ENCODE results near the gene SMARCD2.
"Not testable (repeated sequence)": the region's sequence is repeated elsewhere in the genome, so short reads cannot be mapped to it uniquely, and the experiment has no call there.

Gene SMARCD2

DNA sequence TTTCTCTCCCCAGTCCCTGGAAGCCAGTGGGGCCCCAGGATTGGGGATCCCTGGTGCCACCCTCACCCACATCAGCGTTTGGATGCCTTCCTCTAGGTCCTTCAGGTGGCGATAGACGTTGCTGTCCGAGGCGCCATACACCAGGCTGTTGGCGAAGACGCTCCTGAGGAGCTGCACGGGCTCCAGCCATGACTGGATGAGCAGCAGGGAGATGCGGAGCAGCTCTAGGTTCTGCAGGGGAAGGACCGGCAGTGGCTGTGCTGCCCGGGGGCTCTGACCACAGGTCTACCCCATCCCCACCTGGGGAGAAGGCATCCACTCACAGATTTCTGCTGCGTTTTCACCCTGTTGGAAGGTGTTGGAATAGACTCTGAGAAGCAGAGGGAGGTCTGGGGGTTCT, 38.2 kb upstream of the SMARCD2 start:
- Histone ChIP-seq H3K4me3 (ENCODE audit: low read depth, low read length) (no peak overlapping the region), H3K9me3 (ENCODE audit: severe bottlenecking) (no peaks in the 10 kb centered on the region), H3K27me3 (ENCODE audit: insufficient read depth, low read depth, severe bottlenecking) (no peaks in the 10 kb centered on the region), H3K36me3 (no peaks in the 10 kb centered on the region), H3K27ac (no peak overlapping the region)
- no peak for DNase-seq
- no peak for TF ChIP-seq CTCF (IDR thresholded peaks at IDR 0.05; ENCODE audit: low read depth, low read length)

- not testable (repeated sequence) for DNase-seq; H3K9me3 ChIP-seq (ENCODE audit: severe bottlenecking); H3K36me3 ChIP-seq; H3K27me3 ChIP-seq (ENCODE audit: insufficient read depth, low read depth, severe bottlenecking); H3K4me3 ChIP-seq (ENCODE audit: low read depth, low read length); H3K27ac ChIP-seq
Observed at GRCh38 chr17:63878413-63878812, 35.9 kb upstream of the SMARCD2 start.

DNA sequence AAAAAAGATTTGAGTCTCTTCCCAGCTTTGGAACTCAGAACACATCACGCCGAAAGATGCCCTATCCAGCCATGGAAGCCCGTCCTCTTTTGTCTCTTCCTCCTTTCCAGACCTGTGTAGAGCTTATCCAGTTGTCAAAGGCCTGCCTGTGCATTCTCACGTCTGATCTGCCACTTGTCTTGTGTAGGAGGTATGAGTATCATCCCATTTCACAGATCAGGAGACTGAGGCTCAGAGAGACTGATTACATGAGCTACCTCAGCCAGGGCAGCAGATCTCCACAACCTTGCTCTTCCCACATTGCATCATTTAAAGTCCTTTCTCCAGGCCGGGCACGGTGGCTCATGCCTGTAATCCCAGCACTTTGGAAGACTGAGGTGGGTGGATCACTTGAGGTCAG, 32.2 kb upstream of the SMARCD2 start:
- H3K4me3 ChIP-seq (ENCODE audit: low read depth, low read length); H3K27ac ChIP-seq; H3K27me3 ChIP-seq (ENCODE audit: insufficient read depth, low read depth, severe bottlenecking); H3K36me3 ChIP-seq; DNase-seq; H3K9me3 ChIP-seq (ENCODE audit: severe bottlenecking): not testable (repeated sequence)

GRCh38 chr17:63874061-63874626, 31.7 kb upstream of the SMARCD2 start:
- H3K4me3 ChIP-seq (ENCODE audit: low read depth, low read length); H3K36me3 ChIP-seq; H3K27ac ChIP-seq; DNase-seq; H3K27me3 ChIP-seq (ENCODE audit: insufficient read depth, low read depth, severe bottlenecking); H3K9me3 ChIP-seq (ENCODE audit: severe bottlenecking): not testable (repeated sequence)

DNA sequence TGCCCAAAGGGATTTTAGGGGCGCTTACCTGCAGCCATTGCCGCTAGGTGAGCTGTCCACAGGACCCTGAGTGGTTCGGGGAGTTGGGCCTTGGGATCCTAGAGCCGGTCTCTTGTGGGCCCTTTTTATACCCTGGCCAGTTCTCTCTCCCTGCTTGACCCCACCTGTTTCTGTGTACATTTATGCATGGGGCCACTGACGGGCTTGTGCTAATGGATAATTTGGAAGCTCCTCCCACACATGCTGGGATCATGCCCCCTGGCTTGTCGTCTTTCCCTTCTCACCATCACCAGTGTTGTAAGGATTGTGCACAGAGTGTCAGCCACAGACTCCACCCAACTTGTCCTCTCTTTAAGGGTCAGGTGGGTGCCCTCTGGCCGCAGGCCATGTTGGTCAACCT, 31.1 kb upstream of the SMARCD2 start, which contains the start of gene CSH2:
TSS of gene CSH2 (minus strand) at position 101 of the 400 bp plus-strand sequence. CDS start at position 38, 63 bp downstream.
- H3K27ac ChIP-seq; H3K27me3 ChIP-seq (ENCODE audit: insufficient read depth, low read depth, severe bottlenecking); H3K9me3 ChIP-seq (ENCODE audit: severe bottlenecking); H3K4me3 ChIP-seq (ENCODE audit: low read depth, low read length); H3K36me3 ChIP-seq; DNase-seq: not testable (repeated sequence)

- not testable (repeated sequence) for H3K9me3 ChIP-seq (ENCODE audit: severe bottlenecking); DNase-seq; H3K27ac ChIP-seq; H3K4me3 ChIP-seq (ENCODE audit: low read depth, low read length); H3K36me3 ChIP-seq; H3K27me3 ChIP-seq (ENCODE audit: insufficient read depth, low read depth, severe bottlenecking)
Observed at GRCh38 chr17:63871646-63872365, 29.3 kb upstream of the SMARCD2 start.

DNA sequence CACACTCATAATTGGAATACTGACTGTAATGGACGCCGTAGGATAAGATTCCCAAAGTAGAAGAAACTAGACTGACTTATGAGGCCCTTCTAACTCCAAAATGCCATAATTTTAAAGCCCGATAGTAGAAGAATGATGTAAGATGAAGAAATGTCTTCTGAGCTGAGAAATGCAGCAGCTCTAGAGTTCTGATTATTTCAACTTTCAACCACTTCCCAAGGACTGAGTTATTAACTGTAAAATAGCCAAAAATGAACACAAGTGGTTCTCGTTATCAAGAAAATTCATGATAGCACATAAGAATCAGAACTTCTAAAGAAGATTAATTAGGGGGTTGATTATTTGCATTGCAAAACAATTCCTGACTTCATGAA, 27.8 kb upstream of the SMARCD2 start:
- not testable (repeated sequence) for DNase-seq; H3K27me3 ChIP-seq (ENCODE audit: insufficient read depth, low read depth, severe bottlenecking); H3K9me3 ChIP-seq (ENCODE audit: severe bottlenecking); H3K36me3 ChIP-seq; H3K27ac ChIP-seq; H3K4me3 ChIP-seq (ENCODE audit: low read depth, low read length)

DNA sequence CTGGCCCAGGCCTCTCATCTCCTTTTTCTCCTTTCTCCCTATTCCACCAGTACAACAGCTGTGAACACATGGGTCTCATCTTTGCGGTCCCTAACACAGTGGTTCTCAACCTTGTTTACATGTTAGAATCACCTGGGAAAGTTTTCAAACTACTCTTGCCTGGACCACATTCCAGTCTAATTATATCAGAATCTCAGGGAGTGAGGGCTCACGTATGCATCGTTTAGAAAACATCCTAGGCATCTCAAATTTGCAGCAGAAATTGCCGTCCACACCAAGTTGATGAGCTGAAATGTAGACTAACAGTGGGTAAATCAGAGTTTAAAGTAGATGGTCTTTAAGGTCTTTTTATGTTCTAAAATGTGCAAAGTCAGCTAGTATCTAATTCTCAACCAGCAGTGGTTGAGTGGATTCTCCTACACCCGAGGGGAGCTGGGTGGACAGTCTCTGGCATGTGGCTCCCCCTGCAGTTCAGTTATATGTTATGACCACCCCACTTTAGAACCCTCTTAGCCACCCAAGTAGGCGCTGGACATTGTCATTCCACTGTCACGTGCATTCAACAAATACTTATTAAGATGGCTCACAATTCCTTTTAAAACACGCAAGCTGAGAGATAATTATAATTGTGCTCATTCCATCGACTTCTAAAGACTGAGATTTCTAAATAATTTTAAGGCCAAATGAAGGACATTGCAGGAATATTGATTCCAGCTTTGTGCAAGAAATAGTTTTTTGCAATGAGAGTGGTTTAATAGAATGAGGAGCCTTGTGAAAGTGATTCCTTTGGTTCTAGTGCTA, 27.2 kb upstream of the SMARCD2 start:
- H3K36me3 ChIP-seq; H3K27me3 ChIP-seq (ENCODE audit: insufficient read depth, low read depth, severe bottlenecking); H3K4me3 ChIP-seq (ENCODE audit: low read depth, low read length); H3K9me3 ChIP-seq (ENCODE audit: severe bottlenecking); DNase-seq; H3K27ac ChIP-seq: not testable (repeated sequence)
- TF ChIP-seq CTCF (IDR thresholded peaks at IDR 0.05; ENCODE audit: low read depth, low read length): peak; percentile 8; the same call in 1 of the 2 replicates
